ACHN (cell line): Measurements from ENCODE around the gene MYF5.
"Not testable (repeated sequence)": the region's sequence is repeated elsewhere in the genome, so short reads cannot be mapped to it uniquely, and the experiment has no call there.

ENCODE experiments used
- DNase-seq: peaks from one replicate; pipeline ENCODE4 v3.0.0-alpha.2; 2015
- in situ Hi-C: cut with HindIII; loops from 2 replicates; pipeline ENCODE4 v1.10.0; 2017; ENCODE audit warnings: low sequenced_read_pairs, low pct_ligation_motif_present, low pct_unique_long_range_greater_than_20kb

The MYF5 gene

GRCh38 chr12:80716696-80717469 is at the start of gene MYF5:
Gene MYF5 (plus strand): TSS chr12:80716912. CDS start chr12:80717064, 152 bp downstream.
- DNase-seq = no peak
- in situ Hi-C loops = no loop called here

- no peak for DNase-seq
- in situ Hi-C loops = no loop called here
Observed at GRCh38 chr12:80670214-80670613, 46.5 kb upstream of the MYF5 start.

GRCh38 chr12:80676042-80676636 is 40.6 kb upstream of the MYF5 start:
- DNase-seq, in situ Hi-C loops: not testable (repeated sequence)

- no peak for DNase-seq
Observed at GRCh38 chr12:80676856-80677255, 39.9 kb upstream of the MYF5 start.

GRCh38 chr12:80677994-80678393 is 38.7 kb upstream of the MYF5 start:
- DNase-seq = no peak
- in situ Hi-C loops = no loop called here

More at GRCh38 chr12:80676856-80677255, 39.9 kb upstream of the MYF5 start:
- in situ Hi-C loops = no loop called here

GRCh38 chr12:80679346-80680131 is 37.2 kb upstream of the MYF5 start:
- in situ Hi-C loops = no loop called here
- no peak for DNase-seq

- no peak for DNase-seq
- in situ Hi-C loops = no loop called here
Observed at GRCh38 chr12:80681287-80681686, 35.4 kb upstream of the MYF5 start.

- in situ Hi-C loops = no loop called here
Observed at GRCh38 chr12:80681786-80682185, 34.9 kb upstream of the MYF5 start.

GRCh38 chr12:80684077-80684495 is 32.6 kb upstream of the MYF5 start:
- no peak for DNase-seq
- in situ Hi-C loops = no loop called here

More at GRCh38 chr12:80681786-80682185, 34.9 kb upstream of the MYF5 start:
- no peak for DNase-seq

GRCh38 chr12:80690090-80690489 is 26.6 kb upstream of the MYF5 start:
- in situ Hi-C loops = no loop called here

GRCh38 chr12:80690513-80690912 is 26.2 kb upstream of the MYF5 start:
- in situ Hi-C loops = no loop called here

More at GRCh38 chr12:80690090-80690489, 26.6 kb upstream of the MYF5 start:
- no peak for DNase-seq

GRCh38 chr12:80692114-80692513 is 24.6 kb upstream of the MYF5 start:
- in situ Hi-C loops = no loop called here
- DNase-seq = no peak

More at GRCh38 chr12:80690513-80690912, 26.2 kb upstream of the MYF5 start:
- DNase-seq = no peak

- in situ Hi-C loops = no loop called here
- no peak for DNase-seq
Observed at GRCh38 chr12:80697270-80697887, 19.3 kb upstream of the MYF5 start.

GRCh38 chr12:80698256-80698655 is 18.5 kb upstream of the MYF5 start:
- no peak for DNase-seq

GRCh38 chr12:80698847-80699542 is 17.7 kb upstream of the MYF5 start:
- in situ Hi-C loops = no loop called here
- no peak for DNase-seq

More at GRCh38 chr12:80698256-80698655, 18.5 kb upstream of the MYF5 start:
- in situ Hi-C loops = no loop called here

- in situ Hi-C loops = no loop called here
- no peak for DNase-seq
Observed at GRCh38 chr12:80700327-80700726, 16.4 kb upstream of the MYF5 start.

- DNase-seq = no peak
- in situ Hi-C loops = no loop called here
Observed at GRCh38 chr12:80701388-80701787, 15.3 kb upstream of the MYF5 start.
